ENCODE data around the gene HLA-DMA.

DNA sequence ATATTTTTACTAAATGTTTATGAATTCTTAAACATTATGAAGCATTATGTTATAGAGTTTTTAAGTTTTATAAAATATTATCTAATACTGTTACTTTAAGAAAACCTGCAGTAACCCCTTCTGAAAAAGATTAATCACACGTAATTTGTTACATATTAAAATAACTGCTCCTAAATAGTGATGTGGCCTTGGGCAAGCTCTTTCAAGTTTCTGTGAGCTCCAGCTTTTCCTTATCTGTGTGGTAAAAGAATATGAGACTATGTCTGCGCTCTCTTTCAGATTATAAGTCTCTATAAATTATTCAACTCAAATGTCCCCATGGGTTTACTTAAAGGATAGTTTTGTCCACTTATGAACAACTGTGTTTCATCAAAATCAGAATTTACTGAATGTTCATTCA is 44.0 kb downstream of the HLA-DMA start:
- TF ChIP-seq, protein P1, sequence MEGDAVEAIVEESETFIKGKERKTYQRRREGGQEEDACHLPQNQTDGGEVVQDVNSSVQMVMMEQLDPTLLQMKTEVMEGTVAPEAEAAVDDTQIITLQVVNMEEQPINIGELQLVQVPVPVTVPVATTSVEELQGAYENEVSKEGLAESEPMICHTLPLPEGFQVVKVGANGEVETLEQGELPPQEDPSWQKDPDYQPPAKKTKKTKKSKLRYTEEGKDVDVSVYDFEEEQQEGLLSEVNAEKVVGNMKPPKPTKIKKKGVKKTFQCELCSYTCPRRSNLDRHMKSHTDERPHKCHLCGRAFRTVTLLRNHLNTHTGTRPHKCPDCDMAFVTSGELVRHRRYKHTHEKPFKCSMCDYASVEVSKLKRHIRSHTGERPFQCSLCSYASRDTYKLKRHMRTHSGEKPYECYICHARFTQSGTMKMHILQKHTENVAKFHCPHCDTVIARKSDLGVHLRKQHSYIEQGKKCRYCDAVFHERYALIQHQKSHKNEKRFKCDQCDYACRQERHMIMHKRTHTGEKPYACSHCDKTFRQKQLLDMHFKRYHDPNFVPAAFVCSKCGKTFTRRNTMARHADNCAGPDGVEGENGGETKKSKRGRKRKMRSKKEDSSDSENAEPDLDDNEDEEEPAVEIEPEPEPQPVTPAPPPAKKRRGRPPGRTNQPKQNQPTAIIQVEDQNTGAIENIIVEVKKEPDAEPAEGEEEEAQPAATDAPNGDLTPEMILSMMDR (IDR thresholded peaks at IDR 0.05), result no peak
- no peak for TF ChIP-seq POLR2A (IDR thresholded peaks at IDR 0.05)
